Stimulated activated CD4-positive, alpha-beta T cell treated with anti-CD3 and anti-CD28 coated beads, TNF-alpha, amount 100 ng/mL, for 48 hours (primary cell): ENCODE results near the gene ZNF626.
A peak's percentile ranks its signal among the peaks of the same experiment; 100 is the strongest.
"Not testable (repeated sequence)": the region's sequence is repeated elsewhere in the genome, so short reads cannot be mapped to it uniquely, and the experiment has no call there.

ENCODE experiments used
- DNase-seq, 3 donors: peaks; one replicate each; pipeline ENCODE4 v3.0.0-alpha.2; 2020; ENCODE audit warnings: low read depth in 3 of 3

The ZNF626 gene

DNA sequence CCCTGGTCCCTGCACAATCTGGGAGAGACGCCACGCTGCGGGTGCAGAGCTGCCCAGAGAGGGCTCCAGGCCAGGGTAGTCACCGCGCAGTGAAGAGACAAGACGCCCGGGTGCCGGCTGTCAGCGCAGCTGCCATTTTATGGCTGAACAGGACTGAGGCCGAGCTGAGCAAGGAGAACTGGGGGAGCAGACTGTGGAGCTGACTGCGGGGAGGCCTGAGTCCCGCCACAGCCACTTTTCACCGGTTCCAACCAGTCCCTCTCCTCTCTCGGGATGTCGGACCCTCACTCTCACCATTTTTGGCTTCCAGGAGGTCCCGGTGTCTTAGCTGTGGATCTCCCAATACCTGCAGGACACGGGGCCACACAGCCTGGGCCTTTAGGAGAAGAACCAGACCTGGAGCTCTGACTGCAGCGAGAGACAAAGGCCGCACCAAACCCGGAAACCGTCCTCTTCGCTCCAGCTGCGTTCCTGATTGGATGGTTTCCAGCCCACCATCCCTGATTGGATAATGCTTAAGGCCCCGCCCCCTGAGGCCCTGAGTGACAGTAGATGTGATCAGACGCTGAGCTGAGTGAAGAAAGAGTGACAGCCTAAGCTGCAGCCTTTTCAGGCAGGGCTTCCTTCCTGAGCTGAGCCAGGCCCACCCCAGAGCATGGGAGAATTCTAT lies at the start of gene ZNF626:
Gene ZNF626 (minus strand): TSS at position 422 of the 670 bp plus-strand sequence. CDS start 125 bp downstream, at position 297.
- DNase-seq = peak; percentile 80 to 90 (median 89)

DNA sequence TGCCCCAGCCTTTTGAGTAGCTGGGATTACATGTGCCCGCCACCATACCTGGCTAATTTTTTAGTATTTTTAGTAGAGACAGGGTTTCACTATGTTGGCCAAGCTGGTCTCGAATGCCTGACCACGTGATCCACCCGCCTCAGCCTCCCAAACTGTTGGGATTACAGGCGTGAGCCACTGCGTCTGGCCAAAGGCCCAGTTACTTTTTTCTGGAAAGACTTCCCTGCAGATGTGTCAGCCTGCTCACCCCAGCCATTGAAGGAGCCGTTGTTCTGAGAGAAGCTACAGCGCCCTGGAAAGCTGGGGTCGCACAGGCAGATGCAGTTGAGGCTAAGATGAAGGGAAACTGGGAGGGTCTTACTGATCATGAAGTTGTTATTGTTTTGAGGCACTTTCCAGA lies 7.9 kb upstream of the ZNF626 start:
- DNase-seq = no peak

DNA sequence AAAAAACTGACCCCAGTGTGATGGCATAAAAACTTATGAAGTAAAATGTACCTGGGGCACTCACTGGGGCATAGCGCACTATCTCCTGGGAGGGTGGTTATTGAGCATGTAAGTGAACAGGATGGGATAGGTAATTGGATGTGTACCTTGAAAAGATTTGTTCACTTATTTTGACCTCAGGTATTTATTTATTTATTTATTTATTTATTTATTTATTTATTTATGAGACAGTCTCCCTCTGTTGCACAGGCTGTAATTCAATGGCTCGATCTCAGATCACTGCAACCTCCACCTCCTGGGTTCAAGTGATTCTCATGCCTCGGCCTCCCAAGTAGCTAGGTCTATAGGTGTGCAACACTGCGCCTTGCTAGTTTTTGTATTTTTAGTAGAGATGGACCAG lies 5.9 kb upstream of the ZNF626 start:
- no peak for DNase-seq

DNA sequence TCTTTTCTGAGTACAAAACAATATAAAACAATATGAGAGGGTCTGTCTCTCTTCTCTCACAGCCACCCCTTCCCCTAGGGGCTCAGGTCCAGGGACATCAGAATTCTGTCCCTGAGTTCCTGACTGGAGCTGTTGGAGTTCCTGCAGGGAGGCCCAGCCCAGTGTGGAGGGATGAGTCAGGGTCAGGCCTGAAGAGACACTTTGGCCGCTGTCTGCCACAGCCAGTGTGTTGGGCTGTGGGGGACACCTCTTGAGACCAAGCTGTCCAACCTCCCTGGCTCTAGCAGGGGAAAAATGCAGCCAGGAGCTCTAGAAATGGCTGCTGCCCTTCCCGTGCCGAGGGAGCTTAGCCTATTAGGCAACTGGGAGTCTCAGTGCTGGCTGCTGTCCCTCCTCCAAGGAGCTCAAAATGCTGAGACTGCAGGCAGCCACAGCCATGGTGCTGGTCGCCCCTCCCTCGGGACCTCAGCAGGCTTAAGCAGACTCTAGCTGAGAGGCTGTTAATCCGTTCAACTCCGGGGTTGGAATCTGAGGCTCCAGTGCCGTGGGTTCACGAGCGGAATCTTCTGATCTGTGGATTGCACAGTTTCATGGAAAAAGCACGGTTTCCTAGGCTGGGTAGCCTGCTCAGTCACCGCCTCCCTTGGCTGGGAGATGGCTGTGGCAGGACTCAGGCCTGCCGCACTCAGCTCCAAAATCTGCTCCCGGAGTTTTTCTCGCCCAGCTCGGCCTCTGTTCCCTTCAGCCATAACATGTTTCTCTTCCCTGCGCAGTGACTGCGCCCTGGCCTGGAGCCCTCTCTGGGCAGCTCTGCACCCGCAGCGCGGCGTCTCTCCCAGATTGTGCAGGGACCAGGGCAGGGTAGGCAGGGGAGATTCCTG lies 3.8 kb upstream of the ZNF626 start:
- DNase-seq = no peak

DNA sequence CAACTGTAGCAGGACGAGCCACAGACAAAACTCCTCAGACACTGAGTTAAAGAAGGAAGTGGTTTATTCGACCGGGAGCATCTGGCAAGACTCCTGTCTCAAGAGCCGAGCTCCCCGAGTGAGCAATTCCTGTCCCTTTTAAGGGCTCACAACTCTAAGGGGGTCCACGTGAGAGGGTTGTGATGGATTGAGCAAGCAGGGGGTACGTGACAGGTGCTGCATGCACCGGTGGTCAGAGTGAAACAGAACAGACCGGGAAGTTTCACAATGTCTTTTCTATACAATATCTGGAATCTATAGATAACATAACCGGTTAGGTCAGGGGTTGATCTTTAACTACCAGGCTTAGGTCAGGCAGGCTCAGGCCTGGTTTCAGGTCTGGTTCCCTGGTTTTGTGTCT lies 3.1 kb upstream of the ZNF626 start:
- DNase-seq = not testable (repeated sequence)

DNA sequence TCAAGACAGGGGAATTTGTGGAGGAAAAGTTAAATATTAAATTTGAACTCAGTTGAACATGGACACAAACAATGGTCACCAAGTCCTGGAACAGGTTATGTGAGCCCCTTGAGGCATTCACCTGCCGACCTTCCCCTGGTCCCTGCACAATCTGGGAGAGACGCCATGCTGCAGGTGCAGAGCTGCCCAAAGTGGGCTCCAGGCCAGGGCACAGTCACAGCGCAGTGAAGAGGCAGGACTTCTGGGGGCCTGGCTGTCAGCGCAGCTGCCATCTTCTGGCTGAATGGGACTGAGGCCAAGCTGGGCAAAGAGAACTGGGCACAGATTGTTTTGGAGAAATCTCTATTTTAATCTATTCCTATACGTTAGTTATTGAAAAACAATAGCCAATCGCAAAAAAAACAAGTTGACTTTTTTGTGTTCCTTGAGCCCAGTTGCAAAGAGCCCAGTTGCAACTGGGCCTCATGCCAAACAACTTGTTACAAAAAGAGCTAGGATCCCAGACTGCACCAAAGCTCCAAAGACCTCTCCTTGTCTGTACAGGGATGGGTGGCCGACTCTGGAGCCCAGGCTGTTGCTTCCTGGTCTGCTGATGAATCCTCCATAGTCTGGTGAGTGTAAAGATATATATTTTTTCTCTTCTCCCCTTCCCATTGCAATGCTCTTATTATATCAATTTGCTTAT lies 1.2 kb upstream of the ZNF626 start:
- DNase-seq = no peak

DNA sequence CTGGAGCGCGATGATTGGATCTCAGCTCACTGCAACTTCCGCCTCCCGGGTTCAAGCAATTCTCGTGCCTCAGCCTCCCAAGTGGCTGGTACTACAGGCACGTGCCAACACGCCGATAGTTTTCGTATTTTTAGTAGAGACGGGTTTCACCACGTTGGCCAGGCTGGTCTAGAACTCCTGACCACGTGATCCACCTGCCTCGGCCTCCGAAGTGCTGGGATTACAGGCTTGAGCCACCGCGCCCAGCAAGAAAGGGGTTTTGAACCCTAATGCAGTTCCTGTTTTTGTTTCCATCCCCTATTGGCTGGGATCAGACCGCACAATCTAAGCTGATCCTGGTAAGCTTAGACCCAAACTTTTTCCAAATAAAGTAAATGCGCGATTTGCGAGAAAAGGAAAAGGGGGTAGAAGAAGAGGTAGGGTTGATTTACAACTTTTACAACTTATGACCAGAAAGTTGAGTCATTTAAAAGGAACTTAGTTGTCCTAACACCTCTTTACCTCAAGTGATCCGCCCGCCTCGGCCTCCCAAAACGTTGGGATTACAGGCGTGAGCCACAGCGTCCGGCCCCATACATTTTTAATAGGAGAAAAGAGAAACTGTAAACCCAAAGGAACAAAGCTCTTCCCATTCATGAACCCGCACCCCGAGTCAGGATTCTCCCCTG lies 764 bp downstream of the ZNF626 start:
- DNase-seq = peak in 2 of 3 donors; percentile 2 to 12

DNA sequence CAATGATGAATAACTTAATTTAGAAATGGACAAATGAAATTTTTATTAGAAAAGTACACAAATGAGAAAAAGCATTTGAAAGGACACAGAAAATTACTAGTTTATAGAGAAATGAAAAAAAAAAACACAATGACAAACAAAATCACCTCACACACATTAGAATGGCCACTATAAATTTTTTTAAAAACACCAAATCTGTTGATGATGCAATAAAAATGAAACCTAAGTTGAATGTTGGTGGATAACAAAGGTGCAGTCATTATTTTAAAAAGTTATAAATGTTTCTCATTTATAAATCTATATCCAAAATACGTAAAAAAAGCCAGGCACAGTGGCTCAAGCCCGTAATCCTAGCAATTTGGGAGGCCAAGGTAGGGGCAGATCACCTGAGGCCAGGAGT lies 20.8 kb downstream of the ZNF626 start:
- DNase-seq = no peak

DNA sequence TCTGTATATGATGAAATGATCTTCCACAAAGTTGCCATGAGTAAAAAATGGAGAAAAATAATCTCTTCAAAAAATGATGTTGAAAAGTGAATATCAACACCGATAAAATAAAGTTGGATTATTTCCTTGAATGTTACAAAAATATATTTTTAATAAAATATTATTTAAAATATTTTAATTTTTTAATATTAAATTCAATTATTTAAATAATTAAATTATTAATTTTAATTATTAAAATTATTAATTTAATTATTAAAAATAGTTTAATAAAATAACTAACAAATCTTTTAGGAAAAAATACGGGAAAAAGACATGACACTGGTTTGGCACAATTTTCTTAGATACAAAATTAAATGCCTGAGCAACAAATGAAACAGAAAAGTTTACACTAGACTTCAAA lies 21.3 kb downstream of the ZNF626 start:
- no peak for DNase-seq

DNA sequence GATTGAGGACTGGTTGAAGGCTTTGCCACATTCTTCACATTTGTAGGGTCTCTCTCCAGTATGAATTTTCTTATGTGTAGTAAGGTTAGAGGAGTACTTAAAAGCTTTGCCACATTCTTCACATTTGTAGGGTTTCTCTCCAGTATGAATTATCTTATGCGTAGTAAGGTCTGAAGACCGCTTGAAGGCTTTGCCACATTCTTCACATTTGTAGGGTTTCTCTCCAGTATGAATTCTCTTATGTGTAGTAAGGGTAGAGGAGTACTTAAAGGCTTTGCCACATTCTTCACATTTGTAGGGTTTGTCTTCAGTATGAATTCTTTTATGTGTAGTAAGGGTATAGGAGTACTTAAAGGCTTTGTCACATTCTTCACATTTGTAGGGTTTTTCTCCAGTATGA lies 36.8 kb downstream of the ZNF626 start:
- DNase-seq = not testable (repeated sequence)

DNA sequence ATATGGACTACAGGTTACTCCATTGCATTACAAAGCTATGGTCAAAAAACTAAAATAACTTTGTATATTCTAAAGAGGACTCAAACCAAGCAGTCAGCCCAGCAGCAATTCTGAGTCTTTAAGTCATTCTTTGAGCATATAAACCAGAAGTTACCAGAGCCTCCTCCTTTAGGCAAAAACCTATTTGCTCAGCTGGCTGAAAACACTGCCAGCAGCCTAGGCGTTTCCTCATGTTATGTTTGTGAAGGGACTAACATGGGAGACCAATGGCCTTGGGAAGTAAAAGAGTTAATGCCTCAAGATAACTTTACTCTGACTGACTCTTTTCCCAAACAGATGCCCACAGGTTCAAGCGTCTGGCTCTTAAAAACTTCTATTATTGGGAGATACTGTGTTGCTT lies 45.3 kb downstream of the ZNF626 start:
- no peak for DNase-seq

DNA sequence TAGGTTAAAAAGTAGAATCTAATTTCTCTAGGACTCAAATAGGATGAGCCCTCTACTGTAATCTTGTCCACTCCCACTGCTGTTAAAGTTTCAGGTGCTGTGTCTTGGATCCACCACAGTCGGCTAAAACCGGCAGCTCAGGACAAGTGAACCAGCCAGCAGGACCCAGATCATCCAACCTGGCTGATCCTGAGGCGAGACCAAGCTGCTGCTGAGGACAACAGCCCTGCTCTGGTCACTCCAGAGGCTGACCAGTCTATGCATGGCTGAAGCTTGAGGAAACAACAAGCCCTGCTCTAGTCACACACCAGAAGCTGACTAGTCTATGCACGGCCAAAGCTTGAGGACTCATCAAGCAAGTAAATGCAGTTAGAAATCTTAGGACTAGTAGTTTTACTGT lies 46.4 kb downstream of the ZNF626 start:
- not testable (repeated sequence) for DNase-seq

DNA sequence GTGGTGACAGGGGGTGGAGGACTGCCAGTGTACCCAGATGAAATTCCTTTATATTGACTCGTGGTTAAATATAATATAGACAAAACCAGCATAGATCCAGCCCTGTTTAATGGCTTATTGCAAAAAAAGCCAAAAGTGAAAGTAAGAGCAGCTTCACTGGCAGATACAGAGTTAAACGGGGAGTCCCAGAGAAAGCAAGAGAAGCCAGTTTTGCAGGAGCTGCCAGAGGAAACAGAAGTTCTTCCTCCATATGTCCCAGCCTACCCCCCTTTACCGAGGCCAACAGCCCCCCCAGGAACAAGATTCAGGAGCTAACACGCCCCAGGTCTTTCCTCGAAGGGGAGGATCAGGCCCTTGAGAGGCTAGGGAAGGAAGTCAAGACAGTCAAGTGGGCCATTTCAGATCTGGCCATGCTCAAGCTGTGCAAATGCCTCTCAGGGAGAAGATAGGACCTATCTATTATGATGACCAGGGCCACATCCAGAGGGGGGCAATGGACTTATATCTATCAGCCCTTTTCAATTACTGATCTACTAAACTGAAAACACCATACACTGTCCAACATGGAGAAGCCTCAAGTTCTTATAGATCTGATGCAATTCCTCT lies 48.6 kb downstream of the ZNF626 start:
- no peak for DNase-seq

DNA sequence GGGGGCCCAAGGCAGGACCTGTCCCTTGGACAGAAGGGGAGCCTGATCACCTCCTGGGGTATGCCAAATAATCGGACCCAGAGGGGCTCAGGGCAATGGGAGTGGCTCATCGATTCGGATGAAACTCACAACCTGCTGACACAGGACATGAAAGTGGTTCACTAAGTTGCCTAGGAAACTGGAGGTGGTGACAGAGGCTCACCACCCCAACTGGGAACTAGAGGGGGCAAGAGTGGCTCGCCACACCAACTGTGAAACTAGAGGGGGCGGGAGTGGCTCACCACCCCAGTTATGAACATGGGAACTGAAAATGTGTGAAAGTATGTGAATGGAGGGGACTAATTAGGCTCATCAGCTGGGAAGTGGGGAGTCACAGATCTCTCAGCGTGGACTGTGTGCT lies 49.5 kb downstream of the ZNF626 start:
- no peak for DNase-seq

DNA sequence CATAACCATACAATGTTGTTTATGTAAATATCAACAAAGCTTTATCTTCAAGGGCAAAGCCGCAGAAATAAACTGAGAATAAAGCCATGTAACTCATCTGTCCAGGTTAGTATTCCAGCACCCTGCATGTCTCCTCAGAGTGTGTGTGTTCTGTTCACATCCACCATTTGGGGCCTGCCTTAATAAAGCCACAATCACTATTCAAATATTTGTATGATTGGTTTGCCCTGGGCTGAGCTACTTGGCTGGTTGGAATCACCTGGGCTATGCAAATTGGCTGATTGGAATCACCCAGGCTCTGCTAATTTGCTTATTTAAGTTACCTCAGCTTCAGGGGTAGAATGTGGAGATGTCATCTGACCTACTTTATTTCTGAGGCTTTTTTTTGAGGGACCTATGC lies 53.4 kb downstream of the ZNF626 start:
- DNase-seq = no peak
